Tibial nerve (tissue), 3 donors: ENCODE results near the gene ZC3H12C.

Experiments used
- POLR2A ChIP-seq, 2 donors: fragments of 450-650 bp; IDR thresholded peaks; one replicate each; pipeline ENCODE4 v1.6.1; 2017; ENCODE audit warnings: antibody characterized with exemption in 2 of 2, mild to moderate bottlenecking in 2 of 2, moderate library complexity in 2 of 2
- TF ChIP-seq, protein P1 (sequence below), 5 experiments: fragments of 200-600 bp in 3 of 5; fragments of 450-650 bp in 2 of 5; sonication (generic) in 3 of 5; IDR thresholded peaks; one replicate each; pipeline ENCODE4 v1.5.1; 2016 to 2019; ENCODE audit warnings: antibody characterized with exemption in 5 of 5, mild to moderate bottlenecking in 3 of 5, moderate library complexity in 2 of 5

GRCh38 chr11:110075847-110076208, 17.4 kb upstream of the ZC3H12C start:
- no peak for TF ChIP-seq POLR2A (IDR thresholded peaks at IDR 0.05)
- TF ChIP-seq, protein P1, sequence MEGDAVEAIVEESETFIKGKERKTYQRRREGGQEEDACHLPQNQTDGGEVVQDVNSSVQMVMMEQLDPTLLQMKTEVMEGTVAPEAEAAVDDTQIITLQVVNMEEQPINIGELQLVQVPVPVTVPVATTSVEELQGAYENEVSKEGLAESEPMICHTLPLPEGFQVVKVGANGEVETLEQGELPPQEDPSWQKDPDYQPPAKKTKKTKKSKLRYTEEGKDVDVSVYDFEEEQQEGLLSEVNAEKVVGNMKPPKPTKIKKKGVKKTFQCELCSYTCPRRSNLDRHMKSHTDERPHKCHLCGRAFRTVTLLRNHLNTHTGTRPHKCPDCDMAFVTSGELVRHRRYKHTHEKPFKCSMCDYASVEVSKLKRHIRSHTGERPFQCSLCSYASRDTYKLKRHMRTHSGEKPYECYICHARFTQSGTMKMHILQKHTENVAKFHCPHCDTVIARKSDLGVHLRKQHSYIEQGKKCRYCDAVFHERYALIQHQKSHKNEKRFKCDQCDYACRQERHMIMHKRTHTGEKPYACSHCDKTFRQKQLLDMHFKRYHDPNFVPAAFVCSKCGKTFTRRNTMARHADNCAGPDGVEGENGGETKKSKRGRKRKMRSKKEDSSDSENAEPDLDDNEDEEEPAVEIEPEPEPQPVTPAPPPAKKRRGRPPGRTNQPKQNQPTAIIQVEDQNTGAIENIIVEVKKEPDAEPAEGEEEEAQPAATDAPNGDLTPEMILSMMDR (IDR thresholded peaks at IDR 0.05), result no peak
